ENCODE data around the gene KRT40. TPM values are rescaled to one million over a fixed set of nuclear protein-coding genes. Genes with fewer than 3 reads are reported as not detected.

KRT40 gene
- total and polyA plus RNA-seq, 2 of the 8 experiments (the other 6 are each of a cell fraction or from before 2014, with no cell fraction given): not detected

GRCh38 chr17:40952661-40953060, 31.5 kb downstream of the KRT40 start:
- Histone ChIP-seq H3K23ac (ENCODE audit: insufficient read length) (no peak overlapping the region), H3K27ac (ENCODE audit: low read depth, low read length) (no peak overlapping the region), H2BK20ac (ENCODE audit: low read length) (no peak overlapping the region), H3K36me3 (ENCODE audit: control insufficient read depth in 2 of 4, insufficient read depth in 4 of 4, low read length in 3 of 4) (no peaks in the 10 kb centered on the region), H3K9me3 (ENCODE audit: insufficient read depth in 2 of 2, low read depth in 1 of 2, low read length in 1 of 2) (no peaks in the 10 kb centered on the region), H4K91ac (replicated peaks; ENCODE audit: insufficient read length, low read length) (no peak overlapping the region), H4K20me1 (replicated peaks in 1 of 2; ENCODE audit: control insufficient read depth in 1 of 2, insufficient read depth in 2 of 2, low read length in 2 of 2) (no peaks in the 10 kb centered on the region), H2AFZ (ENCODE audit: low read length) (no peak overlapping the region), H3K18ac (ENCODE audit: extremely low read depth, low read length) (no peak overlapping the region), H3K56ac (replicated peaks; ENCODE audit: insufficient read length, low read depth, low read length) (no peak overlapping the region), H4K5ac (ENCODE audit: insufficient read length, low read depth, low read length) (no peak overlapping the region), H3K4me3 (ENCODE audit: extremely low read depth in 1 of 4, insufficient read depth in 2 of 4, low read depth in 3 of 4, low read length in 4 of 4) (no peak overlapping the region), H2BK15ac (ENCODE audit: low read length) (no peak overlapping the region), H3K4me2 (ENCODE audit: insufficient read depth in 1 of 2, low read depth in 2 of 2, low read length in 2 of 2) (no peak overlapping the region), H3K9ac (replicated peaks in 1 of 4; ENCODE audit: extremely low read depth in 1 of 4, low read depth in 3 of 4, low read length in 3 of 4) (no peak overlapping the region), H2BK12ac (ENCODE audit: low read depth, low read length) (no peak overlapping the region), H3K23me2 (ENCODE audit: low read depth, low read length) (no peaks in the 10 kb centered on the region), H2BK5ac (ENCODE audit: low read depth, low read length) (no peak overlapping the region), H4K8ac (ENCODE audit: extremely low read depth, insufficient read depth, low read length) (no peak overlapping the region), H3K27me3 (replicated peaks in 1 of 4; ENCODE audit: control insufficient read depth in 3 of 4, extremely low read depth in 1 of 4, insufficient read depth in 3 of 4, low read length in 3 of 4) (no peaks in the 10 kb centered on the region), H3K4me1 (replicated peaks in 1 of 4; ENCODE audit: control insufficient read depth in 3 of 4, insufficient read depth in 4 of 4, low read length in 3 of 4) (peaks cover 0 to 3% (median 0%) of the 10 kb centered on the region in 4 experiments; a peak in 1 of 7 replicates), H3K4ac (replicated peaks; ENCODE audit: insufficient read length, low read depth, low read length) (no peak overlapping the region), H3K79me1 (ENCODE audit: low read depth, low read length) (no peaks in the 10 kb centered on the region), H3K79me2 (ENCODE audit: control insufficient read depth in 1 of 2, insufficient read depth in 2 of 2, low read length in 2 of 2) (no peaks in the 10 kb centered on the region), H2BK120ac (replicated peaks; ENCODE audit: low read depth, low read length) (no peak overlapping the region), H3K14ac (ENCODE audit: insufficient read length) (no peak overlapping the region), H2AK5ac (ENCODE audit: low read depth, low read length) (no peak overlapping the region)
- FAIRE-seq: no peak
- TF ChIP-seq SIN3A (conservative IDR thresholded peaks at IDR 0.05 in 1 of 2, IDR thresholded peaks at IDR 0.05 in 1 of 2; ENCODE audit: low read depth in 1 of 2, low read length in 2 of 2) (no peak), RAD21 (IDR thresholded peaks at IDR 0.05 in 1 of 2, conservative IDR thresholded peaks at IDR 0.05 in 1 of 2; ENCODE audit: low read depth in 2 of 2, low read length in 2 of 2) (no peak), POLR2AphosphoS5 (IDR thresholded peaks at IDR 0.05; ENCODE audit: low read depth, low read length) (no peak), BRCA1 (IDR thresholded peaks at IDR 0.05; ENCODE audit: low read depth, low read length) (no peak)
- POLR2A ChIA-PET (ENCODE audit: partially characterized antibody): no interaction called here
- DNase-seq (ENCODE audit: low read depth in 1 of 2, low spot score in 2 of 2): no peak
- CTCF ChIA-PET (ENCODE audit: partially characterized antibody): interaction anchor here (0.9 to 1.5 kb wide), 4 partner anchors 9 to 20 kb away, joined by 3 to 6 read pairs (median 4); no protein-coding TSS in a partner anchor
- WGBS, 2 experiments (ENCODE audit: extremely low coverage in 1 of 2, insufficient coverage in 1 of 2, insufficient read length in 1 of 2, insufficient replicate concordance in 2 of 2, low coverage in 1 of 2, low lambda C conversion rate in 2 of 2, missing lambda C conversion rate in 1 of 2): 94% methylated on average over 1 of the region's 1 CpG; no CpG with 5 or more reads in 1 of the 2 experiments

All from H1 (cell line).